ENCODE measurements around the gene PCDH1.
"Not testable (repeated sequence)": the region's sequence is repeated elsewhere in the genome, so short reads cannot be mapped to it uniquely, and the experiment has no call there.

Gene PCDH1

GRCh38 chr5:141826674-141827073 is 51.5 kb downstream of the PCDH1 start:
- DNase-seq, result no peak

DNA sequence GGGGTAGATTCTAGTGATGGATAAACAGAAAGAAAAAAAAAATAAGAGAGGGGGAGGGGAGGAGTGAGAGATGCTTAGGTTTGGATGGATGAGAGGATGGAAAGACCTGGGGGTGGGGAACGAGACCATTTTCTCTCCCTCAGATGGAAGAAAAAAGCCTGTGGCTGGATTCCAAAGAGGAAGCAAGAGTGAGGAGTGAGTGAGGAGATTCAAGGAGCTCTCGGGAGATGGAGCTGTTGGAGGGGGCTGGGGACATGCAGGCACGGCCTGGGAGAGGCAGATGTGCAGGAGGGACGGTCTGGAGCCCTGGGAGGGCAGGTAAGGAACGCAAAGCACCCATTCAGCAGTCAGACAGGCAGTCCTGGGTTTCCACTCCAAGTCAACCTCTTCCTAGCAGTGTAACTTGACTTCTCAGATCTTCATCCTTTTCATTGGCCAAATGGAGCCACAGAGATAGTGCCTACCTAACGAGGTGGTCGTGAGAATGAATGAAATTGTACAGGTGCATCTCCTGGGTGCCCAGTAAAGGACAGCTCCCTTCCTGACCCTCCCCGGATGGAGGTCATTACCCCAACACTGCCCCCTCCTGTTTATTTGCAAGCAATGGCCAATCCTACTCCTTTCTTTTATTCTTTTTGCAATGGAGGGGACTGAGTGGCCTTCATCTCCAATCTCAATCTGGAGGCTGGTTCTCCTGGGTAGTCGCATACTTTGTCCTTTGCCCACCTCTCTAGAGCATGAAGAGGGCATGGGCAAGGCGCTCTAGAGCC is 52.2 kb downstream of the PCDH1 start:
- DNase-seq, result no peak

- no peak for DNase-seq
Measured at GRCh38 chr5:141825241-141825671, 53.0 kb downstream of the PCDH1 start.

DNA sequence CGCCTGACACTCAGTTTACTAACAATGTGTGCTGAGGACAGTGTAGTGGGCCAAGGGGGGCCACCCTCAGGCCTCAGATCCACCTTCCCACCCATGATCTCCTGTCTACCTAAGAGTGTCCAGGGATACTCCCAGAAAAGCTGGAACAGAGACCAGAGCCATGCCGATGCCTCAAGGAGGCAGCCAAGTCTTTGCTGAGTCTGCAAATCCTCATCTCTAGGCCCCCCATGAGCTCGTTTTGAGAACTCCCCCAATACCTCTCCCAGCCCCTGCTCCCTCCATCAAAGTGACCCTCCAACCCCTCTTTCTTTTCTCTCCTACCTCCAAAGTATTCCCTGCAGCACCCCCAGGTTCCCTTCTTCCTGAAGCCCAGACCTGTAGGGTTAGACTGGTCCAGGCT is 53.5 kb downstream of the PCDH1 start:
- DNase-seq, result no peak

GRCh38 chr5:141823056-141823455 is 55.2 kb downstream of the PCDH1 start:
- DNase-seq, result no peak

DNA sequence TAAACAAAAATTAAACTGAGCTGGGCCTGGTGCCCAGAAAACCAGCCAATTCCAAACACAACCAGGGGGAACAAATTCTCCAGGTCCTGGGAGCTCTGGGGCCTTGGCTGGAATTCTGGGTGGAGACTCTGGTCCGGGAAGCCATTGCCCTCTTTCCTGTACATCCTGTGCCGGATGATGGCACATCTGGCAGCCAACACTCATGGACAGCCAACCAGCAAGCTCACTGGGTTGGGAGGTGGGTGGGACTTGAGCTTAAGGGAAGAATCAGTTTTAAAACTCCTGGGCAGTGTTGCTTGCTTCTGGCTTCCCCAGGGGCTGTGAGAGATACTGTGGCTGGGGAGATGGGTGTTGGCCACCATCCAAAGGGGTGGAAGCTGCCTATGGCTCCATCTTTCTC is 56.1 kb downstream of the PCDH1 start:
- no peak for DNase-seq

GRCh38 chr5:141821430-141821925 is 56.7 kb downstream of the PCDH1 start:
- no peak for DNase-seq

- not testable (repeated sequence) for DNase-seq
Measured at GRCh38 chr5:141820686-141821085, 57.5 kb downstream of the PCDH1 start.

GRCh38 chr5:141817631-141818030 is 60.6 kb downstream of the PCDH1 start:
- DNase-seq, result no peak

DNA sequence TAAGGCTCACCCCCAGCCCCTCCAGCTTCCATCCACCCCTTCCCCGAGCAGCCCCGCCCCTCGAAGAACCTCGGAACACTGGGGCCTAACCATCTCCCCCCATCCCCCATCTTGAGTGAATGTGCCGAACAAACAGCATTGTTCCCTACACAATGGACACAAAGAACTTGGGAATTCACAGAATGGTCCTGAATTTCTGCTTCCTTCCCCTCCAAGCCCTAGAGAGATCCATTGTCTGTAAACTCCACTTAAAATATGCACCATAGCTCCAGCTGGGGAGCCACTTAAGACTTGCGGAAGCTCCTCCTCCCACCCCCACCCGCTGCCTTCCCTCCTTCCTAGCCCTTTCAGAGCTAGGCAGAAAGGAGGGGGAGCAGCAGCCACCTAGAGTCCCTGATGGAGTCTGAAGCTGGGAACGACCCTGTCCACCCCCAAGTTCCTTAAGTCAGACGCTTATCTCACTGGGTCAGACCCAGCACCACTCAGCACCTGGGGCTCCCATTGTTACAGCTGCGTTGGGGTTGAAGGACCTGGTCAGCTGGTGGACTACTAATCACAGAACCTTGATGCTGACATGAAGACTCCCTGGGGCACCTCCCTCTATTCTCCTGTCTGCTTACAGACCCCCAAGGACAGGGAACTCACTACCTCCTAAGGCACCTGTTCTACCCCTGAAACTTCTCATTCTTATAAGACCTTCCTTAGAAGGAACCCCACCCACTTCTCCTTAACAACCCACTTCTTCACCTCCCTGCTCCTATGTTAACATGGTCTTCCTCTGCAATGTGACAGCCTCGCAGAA is 61.4 kb downstream of the PCDH1 start:
- DNase-seq, result no peak

DNA sequence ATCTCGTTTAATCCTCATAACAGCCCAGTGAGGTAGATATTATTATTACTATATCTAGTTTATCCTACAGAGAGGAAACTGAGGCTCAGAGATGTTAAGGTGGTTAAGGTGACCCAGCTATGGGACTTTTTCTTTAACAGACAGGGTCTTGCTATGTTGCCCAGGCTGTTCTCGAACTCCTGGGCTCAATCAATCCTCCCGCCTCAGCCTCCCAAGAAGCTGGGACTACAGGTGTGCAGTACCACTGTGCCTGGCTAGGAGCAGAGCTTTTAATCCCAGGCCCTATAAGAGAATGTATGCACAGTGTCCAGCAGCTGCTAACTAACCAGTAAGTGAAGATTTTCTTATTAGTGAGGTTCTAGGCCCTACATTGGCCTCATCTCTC is 62.4 kb downstream of the PCDH1 start:
- DNase-seq, result no peak

DNA sequence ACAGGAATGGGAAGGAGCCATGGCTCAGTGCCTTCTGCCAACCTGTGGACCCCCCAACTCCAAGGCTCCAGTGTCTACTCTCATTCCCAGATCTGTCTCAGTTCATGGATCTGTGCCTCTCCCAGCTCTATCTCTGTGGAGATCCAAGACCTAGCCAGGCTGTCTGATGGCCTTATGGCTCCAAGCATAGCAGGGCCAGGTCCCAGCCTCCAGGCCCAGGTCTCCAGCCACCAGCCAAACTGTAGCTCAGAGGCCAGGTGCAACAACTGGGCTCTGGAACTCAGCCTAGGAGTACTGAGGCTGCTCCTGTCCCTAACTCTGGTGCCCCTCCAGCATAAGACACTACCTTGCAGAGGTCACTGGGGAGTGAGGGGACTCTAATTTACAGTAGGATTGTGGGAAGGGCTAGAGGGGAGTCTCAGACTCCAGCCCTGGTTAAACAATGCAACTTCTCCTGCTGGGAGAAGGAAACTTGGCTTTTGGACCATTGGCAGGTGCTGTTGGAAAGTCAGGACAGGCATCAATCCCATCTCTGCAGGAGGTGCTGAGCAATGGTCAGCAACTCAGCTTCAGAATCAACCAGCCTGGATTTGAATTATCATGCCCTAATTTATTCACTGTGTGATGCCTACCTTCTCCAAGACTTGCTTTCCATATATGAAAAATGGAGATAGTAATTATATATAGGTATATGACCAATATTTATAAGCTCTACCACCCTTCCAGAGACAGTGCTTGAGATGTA is 63.0 kb downstream of the PCDH1 start:
- no peak for DNase-seq

- DNase-seq, result no peak
Measured at GRCh38 chr5:141814064-141814964, 63.9 kb downstream of the PCDH1 start.

- no peak for DNase-seq
Measured at GRCh38 chr5:141812512-141812911, 65.7 kb downstream of the PCDH1 start.

DNA sequence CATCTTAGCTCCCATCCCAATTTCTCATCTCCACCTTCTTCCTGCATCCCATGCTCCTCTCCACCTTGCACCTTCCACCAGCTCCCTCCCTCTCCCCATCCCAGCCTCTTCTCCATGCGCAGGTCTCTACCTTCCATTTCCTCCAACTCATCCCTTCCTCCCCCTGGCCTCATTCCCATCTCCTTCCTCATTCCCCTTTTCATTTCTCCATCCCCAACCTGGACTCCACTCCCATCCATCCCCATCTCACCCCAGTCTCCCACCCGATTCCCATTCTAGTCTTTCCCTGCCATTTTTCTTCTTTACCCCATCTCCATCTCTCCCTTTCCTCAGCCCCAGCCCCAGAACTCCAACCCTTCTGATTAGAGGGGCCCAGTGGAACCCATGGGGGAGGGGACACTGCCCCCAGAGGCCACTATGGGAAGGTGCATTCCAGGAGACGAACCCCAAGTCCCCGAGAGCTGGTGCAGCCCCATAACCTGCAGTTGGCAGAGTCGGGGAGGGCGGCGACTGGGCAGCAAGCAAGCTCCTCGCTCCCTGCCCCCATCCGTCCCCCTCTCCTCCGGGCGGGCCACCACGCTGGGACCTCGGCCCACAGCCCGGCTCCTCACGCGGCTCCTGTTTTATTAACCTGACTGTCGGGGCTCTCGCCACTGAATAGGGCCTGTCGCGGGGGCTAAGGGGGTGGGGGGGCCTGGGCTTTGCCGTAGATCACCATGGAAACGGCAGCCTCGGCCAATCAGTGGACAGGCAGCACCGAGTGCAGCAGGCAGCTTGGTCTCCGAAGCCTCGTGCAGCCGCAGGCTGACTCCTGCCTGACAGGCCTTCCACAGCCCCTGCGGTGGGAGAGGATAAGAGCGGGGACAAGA is 66.7 kb downstream of the PCDH1 start:
- DNase-seq, result no peak

- DNase-seq, result no peak
Measured at GRCh38 chr5:141810702-141811101, 67.5 kb downstream of the PCDH1 start.

DNA sequence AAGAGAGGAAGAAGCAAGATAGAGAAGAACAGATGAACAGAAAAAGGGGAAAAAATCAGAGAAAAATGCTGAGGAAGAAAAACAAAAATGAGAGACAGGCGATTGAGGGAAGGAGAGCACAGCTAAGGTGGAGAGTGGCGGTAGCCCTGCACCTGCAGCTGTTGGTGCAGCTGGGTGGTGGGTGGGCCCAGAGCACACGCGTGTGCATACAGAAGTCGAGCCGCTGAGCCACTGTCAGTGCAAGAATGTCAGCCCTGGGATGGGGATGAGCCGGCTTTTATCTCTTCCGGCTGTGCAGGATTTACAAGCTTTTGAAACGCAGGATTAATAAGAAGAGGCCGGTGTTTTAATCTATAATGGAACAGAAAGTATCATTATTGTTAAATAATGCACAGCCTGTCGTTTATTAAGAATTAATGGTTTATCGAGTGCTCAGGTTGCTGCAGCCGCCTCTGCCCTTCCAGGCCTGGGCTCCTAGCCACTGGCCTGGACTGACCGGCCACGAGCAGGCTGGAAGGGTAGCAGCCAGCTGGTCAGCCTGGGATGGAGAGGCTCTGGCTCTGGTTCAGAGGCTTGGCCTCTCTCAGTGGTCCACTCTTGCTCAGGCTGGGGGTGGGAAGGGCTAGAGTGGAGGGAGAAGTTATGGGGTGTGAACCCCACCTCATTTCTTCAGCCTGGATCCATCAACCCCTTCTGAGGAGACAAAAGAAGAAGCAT is 68.7 kb downstream of the PCDH1 start:
- DNase-seq, result no peak

GRCh38 chr5:141808857-141809256 is 69.4 kb downstream of the PCDH1 start:
- no peak for DNase-seq

GRCh38 chr5:141807732-141808131 is 70.5 kb downstream of the PCDH1 start:
- no peak for DNase-seq

- DNase-seq, result no peak
Measured at GRCh38 chr5:141807329-141807728, 70.9 kb downstream of the PCDH1 start.

GRCh38 chr5:141806626-141807025 is 71.6 kb downstream of the PCDH1 start:
- no peak for DNase-seq
